LNCaP clone FGC (cell line): ENCODE results near the gene STXBP1.
"Not testable (repeated sequence)": the region's sequence is repeated elsewhere in the genome, so short reads cannot be mapped to it uniquely, and the experiment has no call there.

Experiments
- DNase-seq: peaks from one replicate; pipeline ENCODE4 v3.0.0-alpha.2; 2011; ENCODE audit warnings: low read depth
- H3K4me3 ChIP-seq: 2 replicates; pipeline ENCODE4 v1.5.1; 2011; ENCODE audit warnings: mild to moderate bottlenecking, low read depth, low read length, control low read depth
- TF ChIP-seq, protein P1 (sequence below): IDR thresholded peaks from 2 replicates; pipeline ENCODE4 v1.5.1; 2012; ENCODE audit warnings: mild to moderate bottlenecking; ENCODE audit not compliant: control insufficient read depth, insufficient read depth; ENCODE audit errors: extremely low read depth

Gene STXBP1

DNA sequence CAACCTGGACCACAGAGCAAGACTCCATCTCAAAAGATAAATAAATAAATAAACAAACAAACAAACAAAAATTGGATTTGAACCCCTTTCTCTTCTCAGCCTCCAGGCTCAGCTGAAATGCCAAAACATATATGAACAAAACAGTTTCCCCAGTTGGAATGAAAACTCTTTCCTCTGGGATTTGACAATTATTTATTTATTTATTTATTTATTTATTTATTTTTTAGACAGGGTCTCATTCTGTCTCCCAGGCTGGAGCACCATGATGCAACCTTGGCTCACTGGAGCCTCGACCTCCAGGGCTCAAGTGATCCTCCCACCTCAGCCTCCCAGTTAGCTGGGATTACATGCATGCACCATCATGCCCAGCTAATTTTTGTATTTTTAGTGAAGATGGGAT, 6.0 kb upstream of the STXBP1 start:
- TF ChIP-seq, protein P1, sequence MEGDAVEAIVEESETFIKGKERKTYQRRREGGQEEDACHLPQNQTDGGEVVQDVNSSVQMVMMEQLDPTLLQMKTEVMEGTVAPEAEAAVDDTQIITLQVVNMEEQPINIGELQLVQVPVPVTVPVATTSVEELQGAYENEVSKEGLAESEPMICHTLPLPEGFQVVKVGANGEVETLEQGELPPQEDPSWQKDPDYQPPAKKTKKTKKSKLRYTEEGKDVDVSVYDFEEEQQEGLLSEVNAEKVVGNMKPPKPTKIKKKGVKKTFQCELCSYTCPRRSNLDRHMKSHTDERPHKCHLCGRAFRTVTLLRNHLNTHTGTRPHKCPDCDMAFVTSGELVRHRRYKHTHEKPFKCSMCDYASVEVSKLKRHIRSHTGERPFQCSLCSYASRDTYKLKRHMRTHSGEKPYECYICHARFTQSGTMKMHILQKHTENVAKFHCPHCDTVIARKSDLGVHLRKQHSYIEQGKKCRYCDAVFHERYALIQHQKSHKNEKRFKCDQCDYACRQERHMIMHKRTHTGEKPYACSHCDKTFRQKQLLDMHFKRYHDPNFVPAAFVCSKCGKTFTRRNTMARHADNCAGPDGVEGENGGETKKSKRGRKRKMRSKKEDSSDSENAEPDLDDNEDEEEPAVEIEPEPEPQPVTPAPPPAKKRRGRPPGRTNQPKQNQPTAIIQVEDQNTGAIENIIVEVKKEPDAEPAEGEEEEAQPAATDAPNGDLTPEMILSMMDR, result no peak
- no peak for DNase-seq
- H3K4me3 ChIP-seq, result no peak overlapping the region

DNA sequence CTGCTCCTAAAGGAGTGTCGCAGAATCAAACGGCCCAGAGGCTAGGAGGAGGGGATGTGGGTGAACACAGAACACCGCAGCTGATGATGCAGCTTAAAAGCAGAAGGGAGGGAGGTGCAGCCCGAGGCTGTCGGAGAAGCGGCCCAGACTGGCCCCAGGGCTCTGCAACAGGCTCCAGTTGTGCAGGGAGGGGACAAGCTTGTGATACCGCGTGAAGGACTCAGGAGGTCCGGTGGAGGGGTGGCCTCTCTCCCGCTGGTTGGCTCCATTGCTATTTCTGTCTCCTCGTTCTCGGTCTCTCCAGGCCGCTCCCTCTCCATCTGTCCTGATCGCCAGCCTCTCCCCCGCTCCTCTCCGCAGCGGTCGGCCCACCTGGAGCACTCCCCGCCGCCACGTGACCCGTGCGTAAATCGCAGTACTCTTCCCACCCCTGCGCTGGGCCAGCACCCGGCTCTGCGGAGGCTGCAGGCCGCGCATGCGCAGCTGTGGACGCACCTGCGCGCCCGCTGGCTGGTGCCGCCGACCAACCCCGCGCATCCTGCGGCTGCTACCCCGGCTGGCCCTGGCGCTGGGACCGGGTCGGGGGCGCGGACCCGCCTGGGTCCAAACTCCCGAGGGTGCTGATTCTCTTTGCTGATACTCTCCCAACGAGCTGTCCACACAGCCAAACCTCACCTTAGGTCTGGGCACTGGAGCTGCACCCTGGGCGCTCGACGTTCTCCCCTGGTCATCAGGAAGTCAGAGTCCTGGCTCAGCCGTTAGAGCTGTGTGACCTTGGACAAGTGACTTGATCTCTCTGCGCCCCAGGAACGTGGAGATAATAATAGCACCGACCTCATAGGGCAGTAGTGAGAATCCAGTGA, 3.7 kb upstream of the STXBP1 start:
- peak overlapping the region; percentile 55 for H3K4me3 ChIP-seq
- TF ChIP-seq, protein P1, result no peak
- DNase-seq, result peak; percentile 40

DNA sequence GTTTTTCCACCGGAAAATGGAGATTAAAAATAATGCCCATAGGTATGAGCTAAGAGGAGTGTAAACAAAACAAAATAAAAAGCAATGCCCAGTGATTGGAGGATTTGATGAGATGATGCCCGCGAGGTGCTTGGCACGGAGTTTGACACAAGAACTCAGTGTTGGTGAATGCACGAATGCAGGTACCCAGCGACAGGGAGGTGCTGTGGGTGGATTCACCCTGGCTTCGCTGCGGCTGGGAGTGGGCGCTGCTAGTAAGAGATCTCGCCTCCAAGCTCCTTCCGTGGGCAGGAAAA, 526 bp upstream of the STXBP1 start:
- TF ChIP-seq, protein P1, result no peak
- DNase-seq, result no peak
- peak overlapping the region; percentile 52 for H3K4me3 ChIP-seq

DNA sequence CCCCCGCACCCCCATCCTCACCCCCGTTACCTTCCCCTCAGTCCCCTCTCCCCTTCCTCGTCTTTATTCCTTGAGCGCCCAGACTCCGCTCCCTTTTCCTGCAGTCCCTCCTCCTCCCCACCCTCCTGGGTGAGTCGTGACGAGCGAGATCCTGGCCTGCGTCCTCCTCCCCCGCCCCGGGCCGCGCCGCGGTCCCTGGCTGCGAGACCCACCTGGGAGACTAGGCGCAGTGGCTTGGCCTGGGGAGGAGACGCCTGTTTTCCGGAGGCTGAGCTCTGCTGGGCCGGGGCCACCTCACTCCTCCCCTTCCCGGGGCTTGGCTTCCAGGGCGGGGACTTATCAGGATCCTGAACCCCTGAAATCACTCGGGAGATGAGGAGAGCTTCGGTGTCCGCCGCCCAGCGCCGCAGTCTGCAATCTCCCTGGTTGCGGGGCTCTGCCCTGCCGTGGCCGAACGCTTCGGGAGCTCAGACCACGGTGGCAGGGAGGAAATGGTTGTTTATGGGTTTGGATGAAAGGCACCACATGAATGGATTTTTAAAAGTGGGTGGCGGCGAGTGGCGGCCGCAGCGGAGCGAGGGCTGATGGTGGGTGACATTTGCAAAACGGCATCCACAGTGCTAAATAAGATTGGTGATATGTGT, 984 bp downstream of the STXBP1 start:
- TF ChIP-seq, protein P1, result no peak
- H3K4me3 ChIP-seq, result peak overlapping the region; percentile 58
- no peak for DNase-seq

DNA sequence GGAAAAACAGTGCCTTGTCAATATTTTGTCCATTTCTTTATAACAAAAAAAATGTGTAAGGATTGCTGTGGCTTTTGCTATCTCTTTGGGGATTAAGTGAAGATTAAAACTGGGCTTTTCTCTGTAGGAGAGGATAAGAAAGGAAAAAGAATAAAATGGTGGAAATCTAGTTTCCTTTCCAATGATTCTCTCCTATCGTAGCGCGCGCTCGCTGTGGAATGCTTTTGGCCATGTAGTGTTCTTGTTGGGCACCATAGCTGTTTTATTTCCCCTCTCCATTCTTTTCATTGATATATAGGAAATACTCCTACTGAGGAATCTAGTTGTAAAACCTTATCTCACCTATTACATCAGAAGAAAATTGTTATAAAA, 1.5 kb downstream of the STXBP1 start:
- TF ChIP-seq, protein P1, result no peak
- H3K4me3 ChIP-seq, result peak overlapping the region; percentile 58
- no peak for DNase-seq

DNA sequence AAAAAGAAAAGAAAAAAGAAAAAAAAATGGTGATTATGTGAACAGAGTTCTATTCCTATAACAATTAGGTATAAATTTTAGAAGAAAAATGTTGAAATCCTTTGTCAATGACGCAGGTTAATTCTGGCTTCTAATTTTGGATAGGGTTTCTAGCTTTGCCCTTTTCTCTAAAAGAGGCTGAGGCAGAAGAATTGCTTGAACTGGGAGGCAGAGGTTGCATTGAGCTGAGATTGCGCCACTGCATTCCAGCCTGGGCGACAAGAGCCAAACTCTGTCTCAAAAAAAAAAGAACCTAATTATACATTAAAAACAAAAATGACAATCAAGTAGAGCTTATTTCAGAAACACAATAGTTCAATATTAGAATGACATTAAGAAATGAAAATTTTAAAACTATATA, 2.9 kb downstream of the STXBP1 start:
- TF ChIP-seq, protein P1, result no peak
- no peak overlapping the region for H3K4me3 ChIP-seq
- no peak for DNase-seq

DNA sequence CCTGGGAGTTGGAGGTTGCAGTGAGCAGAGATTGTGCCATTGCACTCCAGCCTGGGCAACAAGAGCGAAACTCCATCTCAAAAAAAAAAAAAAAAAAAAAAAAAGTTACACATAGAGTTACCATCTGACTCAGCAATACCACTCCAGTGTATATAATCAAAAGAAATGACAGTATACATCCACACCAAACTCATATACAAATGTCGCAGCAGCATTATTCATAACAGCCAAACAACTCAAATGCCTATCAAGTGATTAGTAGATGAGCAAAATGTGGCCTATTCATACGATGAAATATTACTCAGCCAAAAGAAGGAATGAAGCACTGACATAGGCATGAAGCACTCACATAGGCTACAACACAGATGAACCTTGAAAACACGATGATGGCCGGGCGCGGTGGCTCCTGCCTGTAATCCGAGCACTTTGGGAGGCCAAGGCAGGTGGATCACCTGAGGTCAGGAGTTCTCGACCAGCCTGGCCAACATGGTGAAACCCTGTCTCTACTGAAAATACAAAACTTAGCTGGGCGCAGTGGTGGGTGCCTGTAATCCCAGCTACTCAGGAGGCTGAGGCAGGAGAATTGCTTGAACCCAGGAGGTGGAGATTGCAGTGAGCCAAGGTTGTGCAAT, 9.4 kb downstream of the STXBP1 start:
- DNase-seq, H3K4me3 ChIP-seq: not testable (repeated sequence)
